ENCODE measurements around the gene NAALADL2. TPM values are rescaled to one million over a fixed set of nuclear protein-coding genes. Genes with fewer than 3 reads are reported as not detected.

NAALADL2 gene
- total and polyA plus RNA-seq, 2 donors (not counting 3 experiments of a cell fraction or from before 2014, with no cell fraction given), result 1.1 to 4.0 TPM

DNA sequence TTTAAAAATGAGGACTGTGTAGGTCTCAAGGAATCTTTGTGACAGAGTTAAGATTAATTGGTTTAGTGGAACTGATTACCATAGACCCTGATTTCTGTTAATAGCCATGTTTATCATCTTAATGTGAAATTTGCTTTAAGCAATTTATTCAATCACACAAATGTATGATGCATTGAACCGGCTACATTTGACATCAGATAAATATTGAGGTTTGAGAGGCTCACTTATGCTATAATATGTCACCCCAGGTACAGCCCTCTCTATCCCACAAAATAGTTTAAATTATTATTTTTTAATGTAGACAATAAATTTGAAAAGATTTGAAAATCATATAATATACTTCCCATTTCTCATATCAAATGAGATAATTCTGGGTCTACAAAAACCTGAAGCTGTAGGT, 413.3 kb downstream of the NAALADL2 start:
- CTCF ChIA-PET, result no interaction called here
- H4K20me1 ChIP-seq (replicated peaks; ENCODE audit: control insufficient read depth, extremely low read depth, insufficient read depth, low read length), result no peaks in the 10 kb centered on the region
- H2AFZ ChIP-seq (ENCODE audit: low read depth, low read length), result no peak overlapping the region
- no peaks in the 10 kb centered on the region for H3K9me1 ChIP-seq (replicated peaks; ENCODE audit: control insufficient read depth, extremely low read depth, insufficient read depth, low read length)
- H3K36me3 ChIP-seq (ENCODE audit: control insufficient read depth in 2 of 2, extremely low read depth in 1 of 2, insufficient read depth in 2 of 2, low read length in 2 of 2), result no peaks in the 10 kb centered on the region
- dilution Hi-C loops (cut with MboI; ENCODE audit: extremely low pct_ligation_motif_present, low sequenced_read_pairs) (no loop called here), intact Hi-C loops (cut with micrococcal nuclease) (no loop called here)
- H3K4me3 ChIP-seq (replicated peaks in 1 of 3; ENCODE audit: insufficient read depth in 1 of 3, low read depth in 1 of 3, low read length in 3 of 3), result no peak overlapping the region
- no peak overlapping the region for H3K27ac ChIP-seq (ENCODE audit: insufficient read depth, low read depth, low read length)
- no peak overlapping the region for H3K9ac ChIP-seq (replicated peaks; ENCODE audit: extremely low read depth, insufficient read depth, low read length)
- H3K4me2 ChIP-seq (ENCODE audit: insufficient read depth, low read length), result no peak overlapping the region
- BruUV-seq (replicated peaks), result no TSS peak
- FAIRE-seq (no peak), DNase-seq (ENCODE audit: low read depth, low spot score) (no peak)
- H3K4me1 ChIP-seq (ENCODE audit: control insufficient read depth, extremely low read depth, insufficient read depth, low read length), result no peaks in the 10 kb centered on the region
- H3K9me3 ChIP-seq (replicated peaks; ENCODE audit: control insufficient read depth, insufficient read depth, low read length), result no peaks in the 10 kb centered on the region
- TF ChIP-seq GATA2 (IDR thresholded peaks at IDR 0.05; ENCODE audit: insufficient read depth, insufficient read length, low read depth, low read length) (no peak), FOS (IDR thresholded peaks at IDR 0.05; ENCODE audit: borderline replicate concordance, insufficient read depth, low read length) (no peak), JUN (IDR thresholded peaks at IDR 0.05; ENCODE audit: borderline replicate concordance, insufficient read depth, insufficient read length, low read depth) (no peak), MYC (IDR thresholded peaks at IDR 0.05; ENCODE audit: low read depth, low read length) (no peak), POLR2A (IDR thresholded peaks at IDR 0.05; ENCODE audit: low read depth, low read length) (no peak), POLR2AphosphoS5 (IDR thresholded peaks at IDR 0.05; ENCODE audit: insufficient read depth, low read depth, low read length) (no peak), EZH2 (IDR thresholded peaks at IDR 0.05; ENCODE audit: borderline replicate concordance, low read depth, low read length, severe bottlenecking) (no peak)
- TF ChIP-seq, protein P1, sequence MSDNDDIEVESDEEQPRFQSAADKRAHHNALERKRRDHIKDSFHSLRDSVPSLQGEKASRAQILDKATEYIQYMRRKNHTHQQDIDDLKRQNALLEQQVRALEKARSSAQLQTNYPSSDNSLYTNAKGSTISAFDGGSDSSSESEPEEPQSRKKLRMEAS (IDR thresholded peaks at IDR 0.05; ENCODE audit: insufficient read depth, insufficient read length), result no peak
- TF ChIP-seq, protein P2, sequence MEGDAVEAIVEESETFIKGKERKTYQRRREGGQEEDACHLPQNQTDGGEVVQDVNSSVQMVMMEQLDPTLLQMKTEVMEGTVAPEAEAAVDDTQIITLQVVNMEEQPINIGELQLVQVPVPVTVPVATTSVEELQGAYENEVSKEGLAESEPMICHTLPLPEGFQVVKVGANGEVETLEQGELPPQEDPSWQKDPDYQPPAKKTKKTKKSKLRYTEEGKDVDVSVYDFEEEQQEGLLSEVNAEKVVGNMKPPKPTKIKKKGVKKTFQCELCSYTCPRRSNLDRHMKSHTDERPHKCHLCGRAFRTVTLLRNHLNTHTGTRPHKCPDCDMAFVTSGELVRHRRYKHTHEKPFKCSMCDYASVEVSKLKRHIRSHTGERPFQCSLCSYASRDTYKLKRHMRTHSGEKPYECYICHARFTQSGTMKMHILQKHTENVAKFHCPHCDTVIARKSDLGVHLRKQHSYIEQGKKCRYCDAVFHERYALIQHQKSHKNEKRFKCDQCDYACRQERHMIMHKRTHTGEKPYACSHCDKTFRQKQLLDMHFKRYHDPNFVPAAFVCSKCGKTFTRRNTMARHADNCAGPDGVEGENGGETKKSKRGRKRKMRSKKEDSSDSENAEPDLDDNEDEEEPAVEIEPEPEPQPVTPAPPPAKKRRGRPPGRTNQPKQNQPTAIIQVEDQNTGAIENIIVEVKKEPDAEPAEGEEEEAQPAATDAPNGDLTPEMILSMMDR (IDR thresholded peaks at IDR 0.05; ENCODE audit: extremely low read depth in 1 of 2, insufficient read depth in 1 of 2, low read depth in 1 of 2, low read length in 2 of 2), result no peak
- H3K27me3 ChIP-seq (ENCODE audit: control insufficient read depth in 2 of 2, insufficient read depth in 2 of 2, low read length in 2 of 2), result no peaks in the 10 kb centered on the region
- POLR2A ChIA-PET, result no interaction called here
- no peaks in the 10 kb centered on the region for H3K79me2 ChIP-seq (ENCODE audit: control insufficient read depth, insufficient read depth, low read length)

Data from endothelial cell of umbilical vein (primary cell).